Stomach smooth muscle (tissue), 2 donors: ENCODE results near the gene CCDC102B.

Experiments
- H3K27ac ChIP-seq: one replicate; pipeline ENCODE4 v1.7.0; 2013; ENCODE audit warnings: mild to moderate bottlenecking, low read length, inconsistent platforms
- H3K27me3 ChIP-seq, 2 donors: one replicate each; pipeline ENCODE4 v1.7.0; 2013; ENCODE audit warnings: low read length in 2 of 2; ENCODE audit not compliant: insufficient read depth in 2 of 2, control insufficient read depth in 1 of 2
- H3K36me3 ChIP-seq, 2 donors: one replicate each; pipeline ENCODE4 v1.7.0; 2013; ENCODE audit warnings: low read length in 2 of 2; ENCODE audit not compliant: control insufficient read depth in 2 of 2, insufficient read depth in 2 of 2
- H3K4me1 ChIP-seq: one replicate; pipeline ENCODE4 v1.7.0; 2013; ENCODE audit warnings: low read length; ENCODE audit not compliant: control insufficient read depth, insufficient read depth
- H3K4me3 ChIP-seq, 2 donors: one replicate each; pipeline ENCODE4 v1.7.0; 2013; ENCODE audit warnings: low read length in 2 of 2
- H3K9ac ChIP-seq, 2 donors: one replicate each; pipeline ENCODE4 v1.7.0; 2013; ENCODE audit warnings: low read length in 2 of 2, mild to moderate bottlenecking in 1 of 2
- H3K9me3 ChIP-seq, 2 donors: one replicate each; pipeline ENCODE4 v1.7.0; 2013; ENCODE audit warnings: low read length in 2 of 2; ENCODE audit not compliant: control insufficient read depth in 2 of 2
- donor health status: healthy.
- donor health status: Pancreatic carcinoma.

CCDC102B gene

GRCh38 chr18:68826121-68826520 lies 28.2 kb downstream of the CCDC102B start:
- H3K9me3 ChIP-seq: no peaks in the 10 kb centered on the region

GRCh38 chr18:68830256-68831045 lies 32.6 kb downstream of the CCDC102B start:
- H3K27me3 ChIP-seq: no peaks in the 10 kb centered on the region
- H3K9me3 ChIP-seq: no peaks in the 10 kb centered on the region
- no peak overlapping the region for H3K9ac ChIP-seq
- no peaks in the 10 kb centered on the region for H3K4me1 ChIP-seq
- H3K4me3 ChIP-seq: no peak overlapping the region
- H3K36me3 ChIP-seq: no peaks in the 10 kb centered on the region
- no peak overlapping the region for H3K27ac ChIP-seq

More at GRCh38 chr18:68826121-68826520, 28.2 kb downstream of the CCDC102B start:
- H3K36me3 ChIP-seq: no peaks in the 10 kb centered on the region
- H3K4me1 ChIP-seq: no peaks in the 10 kb centered on the region
- H3K27me3 ChIP-seq: no peaks in the 10 kb centered on the region
- H3K27ac ChIP-seq: no peak overlapping the region
- no peak overlapping the region for H3K9ac ChIP-seq
- H3K4me3 ChIP-seq: no peak overlapping the region

- Histone ChIP-seq H3K9ac (no peak overlapping the region), H3K4me1 (no peaks in the 10 kb centered on the region), H3K36me3 (no peaks in the 10 kb centered on the region), H3K9me3 (no peaks in the 10 kb centered on the region), H3K27me3 (no peaks in the 10 kb centered on the region), H3K27ac (no peak overlapping the region), H3K4me3 (no peak overlapping the region)
Measured at GRCh38 chr18:68833756-68834155, 35.9 kb downstream of the CCDC102B start.

- Histone ChIP-seq H3K27ac (no peak overlapping the region), H3K9ac (no peak overlapping the region), H3K27me3 (no peaks in the 10 kb centered on the region)
Measured at GRCh38 chr18:68837665-68838451, 40.0 kb downstream of the CCDC102B start.

GRCh38 chr18:68839701-68840100 lies 41.8 kb downstream of the CCDC102B start:
- H3K27ac ChIP-seq: no peak overlapping the region
- H3K4me3 ChIP-seq: no peak overlapping the region
- H3K36me3 ChIP-seq: no peaks in the 10 kb centered on the region
- H3K27me3 ChIP-seq: no peaks in the 10 kb centered on the region
- no peak overlapping the region for H3K9ac ChIP-seq
- no peaks in the 10 kb centered on the region for H3K4me1 ChIP-seq
- no peaks in the 10 kb centered on the region for H3K9me3 ChIP-seq

More at GRCh38 chr18:68837665-68838451, 40.0 kb downstream of the CCDC102B start:
- Histone ChIP-seq H3K4me1 (no peaks in the 10 kb centered on the region), H3K36me3 (no peaks in the 10 kb centered on the region), H3K9me3 (no peaks in the 10 kb centered on the region), H3K4me3 (no peak overlapping the region)

- Histone ChIP-seq H3K27me3 (no peaks in the 10 kb centered on the region), H3K9ac (no peak overlapping the region), H3K27ac (no peak overlapping the region), H3K36me3 (no peaks in the 10 kb centered on the region), H3K4me3 (no peak overlapping the region), H3K9me3 (no peaks in the 10 kb centered on the region), H3K4me1 (no peaks in the 10 kb centered on the region)
Measured at GRCh38 chr18:68840554-68841263, 42.8 kb downstream of the CCDC102B start.

- Histone ChIP-seq H3K4me1 (no peaks in the 10 kb centered on the region), H3K36me3 (no peaks in the 10 kb centered on the region), H3K27ac (no peak overlapping the region), H3K27me3 (no peaks in the 10 kb centered on the region), H3K9me3 (no peaks in the 10 kb centered on the region), H3K9ac (no peak overlapping the region), H3K4me3 (no peak overlapping the region)
Measured at GRCh38 chr18:68841301-68841700, 43.4 kb downstream of the CCDC102B start.

- H3K9ac ChIP-seq: no peak overlapping the region
- H3K36me3 ChIP-seq: no peaks in the 10 kb centered on the region
- H3K27me3 ChIP-seq: no peaks in the 10 kb centered on the region
- no peaks in the 10 kb centered on the region for H3K4me1 ChIP-seq
- no peak overlapping the region for H3K4me3 ChIP-seq
- no peaks in the 10 kb centered on the region for H3K9me3 ChIP-seq
- no peak overlapping the region for H3K27ac ChIP-seq
Measured at GRCh38 chr18:68842951-68843350, 45.1 kb downstream of the CCDC102B start.

GRCh38 chr18:68843473-68844089 lies 45.7 kb downstream of the CCDC102B start:
- Histone ChIP-seq H3K4me1 (no peaks in the 10 kb centered on the region), H3K9me3 (no peaks in the 10 kb centered on the region), H3K27ac (no peak overlapping the region), H3K27me3 (no peaks in the 10 kb centered on the region), H3K4me3 (no peak overlapping the region), H3K9ac (no peak overlapping the region), H3K36me3 (no peaks in the 10 kb centered on the region)

GRCh38 chr18:68847219-68847837 lies 49.4 kb downstream of the CCDC102B start:
- Histone ChIP-seq H3K9me3 (no peaks in the 10 kb centered on the region), H3K4me3 (no peak overlapping the region), H3K27ac (no peak overlapping the region), H3K36me3 (no peaks in the 10 kb centered on the region), H3K9ac (no peak overlapping the region), H3K4me1 (no peaks in the 10 kb centered on the region), H3K27me3 (no peaks in the 10 kb centered on the region)
